HS-5 (cell line): Measurements from ENCODE around the gene CMKLR1.

ENCODE experiments used
- DNase-seq: peaks from one replicate; pipeline ENCODE4 v3.0.0-alpha.2; 2012; ENCODE audit warnings: low read depth

Gene CMKLR1

DNA sequence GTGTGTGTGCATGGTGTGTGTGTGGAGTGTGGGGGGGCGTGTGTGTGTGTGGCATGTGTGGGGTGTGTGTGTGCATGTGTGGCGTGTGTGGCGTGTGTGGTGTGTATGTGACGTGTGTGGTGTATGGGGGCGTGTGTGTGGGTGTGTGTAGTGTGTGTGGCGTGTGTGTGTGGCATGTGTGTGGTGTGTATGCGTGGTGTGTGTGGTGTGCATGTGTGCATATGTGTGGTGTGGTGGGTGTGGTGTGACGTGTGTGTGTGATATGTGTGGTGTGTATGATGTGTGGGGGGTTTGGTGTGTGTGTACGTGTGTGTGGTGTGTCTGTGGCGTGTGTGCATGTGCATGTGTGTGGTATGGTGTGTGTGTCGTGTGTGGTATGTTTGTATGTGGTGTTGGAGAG lies 24.1 kb upstream of the CMKLR1 start:
- no peak for DNase-seq

- no peak for DNase-seq
These were observed 22.5 kb upstream of the CMKLR1 start for GRCh38 chr12:108361606-108362005.

DNA sequence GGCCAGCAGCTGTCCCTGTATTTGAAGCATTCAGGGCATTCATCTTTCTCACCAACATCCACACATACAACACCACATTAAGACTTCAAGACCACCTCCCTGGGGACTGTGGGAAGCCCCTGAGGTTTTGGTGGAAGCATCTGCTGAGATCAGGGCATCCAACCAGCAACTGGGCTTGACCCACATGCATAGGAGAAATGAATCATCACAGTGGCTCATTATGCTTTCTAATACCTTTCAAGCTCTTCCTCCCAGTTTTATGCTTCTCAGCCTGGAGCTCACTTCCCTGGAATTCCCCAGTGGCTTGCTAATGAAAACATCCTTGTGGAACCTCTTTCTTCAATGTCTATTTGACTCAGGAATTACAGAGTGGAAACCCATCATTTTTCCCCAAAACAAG lies 21.4 kb upstream of the CMKLR1 start:
- peak; percentile 30 for DNase-seq

DNA sequence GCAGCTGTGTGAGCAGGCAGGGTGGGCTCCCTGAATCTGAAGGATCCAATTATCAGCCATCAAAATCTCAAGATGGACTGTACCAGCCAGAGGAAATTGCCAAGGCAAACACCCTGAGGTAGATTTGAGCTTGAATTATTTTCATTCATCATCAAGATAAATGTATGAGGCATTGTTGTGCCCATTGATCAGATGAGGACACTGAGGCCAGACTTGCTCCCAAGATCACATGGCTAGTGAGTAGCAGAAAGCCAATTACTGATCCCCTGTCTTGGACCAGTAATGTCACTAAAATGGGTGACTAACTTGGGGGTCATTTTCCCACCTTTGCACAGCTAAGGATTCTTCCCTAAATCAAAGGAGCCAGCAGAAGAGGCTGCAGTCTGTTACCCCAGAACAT lies 20.9 kb upstream of the CMKLR1 start:
- DNase-seq: no peak

DNA sequence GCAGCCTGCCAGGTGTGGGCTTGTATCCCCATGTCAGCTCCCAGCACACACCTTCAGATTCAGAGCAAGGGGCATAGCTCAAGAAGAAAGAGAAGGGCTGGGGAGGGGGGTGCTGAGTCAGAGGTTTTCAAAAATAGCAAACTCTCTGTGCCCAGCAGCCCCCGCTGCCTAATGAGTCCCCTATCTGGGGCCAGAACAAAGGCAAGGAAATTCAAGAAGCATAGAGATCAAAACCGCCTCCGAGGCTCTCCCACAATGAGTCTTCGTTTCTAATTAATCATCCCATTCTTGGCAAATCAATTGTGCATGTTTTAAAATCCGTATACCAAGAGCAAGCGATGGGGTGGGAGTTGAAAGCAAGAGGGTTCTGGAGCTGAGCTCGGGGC lies 19.5 kb upstream of the CMKLR1 start:
- no peak for DNase-seq

GRCh38 chr12:108357834-108358579 lies 18.9 kb upstream of the CMKLR1 start:
- no peak for DNase-seq

- no peak for DNase-seq
These were observed 18.0 kb upstream of the CMKLR1 start for GRCh38 chr12:108356835-108357806.

- no peak for DNase-seq
These were observed 16.0 kb upstream of the CMKLR1 start for GRCh38 chr12:108355069-108355468.

DNA sequence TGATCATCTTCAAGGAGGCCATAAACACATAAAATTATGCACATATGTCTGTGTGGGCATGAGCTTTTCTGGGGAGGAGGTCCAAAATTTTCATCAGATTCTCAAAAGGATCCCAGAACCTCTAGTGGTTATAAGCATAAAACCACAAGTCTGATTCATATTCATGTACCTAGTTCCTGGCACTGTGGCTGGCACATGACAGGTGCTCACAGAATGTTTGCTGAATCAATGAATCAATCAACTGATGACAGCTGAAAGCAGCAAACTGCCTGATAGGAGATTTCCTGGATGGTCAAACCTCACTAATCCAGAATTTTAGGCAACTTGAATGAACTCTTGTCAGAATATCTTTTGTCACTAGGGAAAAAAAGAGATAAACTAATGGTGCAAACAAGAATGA lies 13.5 kb upstream of the CMKLR1 start:
- DNase-seq: no peak

DNA sequence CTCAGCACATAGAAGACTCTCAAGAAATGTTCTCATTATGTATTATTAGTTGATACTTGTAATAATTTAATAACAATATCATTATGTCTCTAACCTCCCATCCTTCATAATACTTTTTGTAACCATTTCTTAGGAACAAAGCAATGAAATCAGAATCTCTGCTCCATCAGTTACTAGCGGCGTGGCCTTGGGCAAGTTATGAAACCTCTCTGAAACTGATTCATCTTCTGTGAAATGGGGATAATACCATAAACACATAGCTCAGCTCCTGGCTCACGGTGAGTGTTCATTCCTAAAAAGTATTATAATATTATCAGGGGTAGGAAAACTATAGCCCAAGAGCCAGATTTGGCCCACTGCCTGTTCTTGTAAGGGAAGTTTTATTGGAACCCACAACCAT lies 11.4 kb upstream of the CMKLR1 start:
- no peak for DNase-seq

DNA sequence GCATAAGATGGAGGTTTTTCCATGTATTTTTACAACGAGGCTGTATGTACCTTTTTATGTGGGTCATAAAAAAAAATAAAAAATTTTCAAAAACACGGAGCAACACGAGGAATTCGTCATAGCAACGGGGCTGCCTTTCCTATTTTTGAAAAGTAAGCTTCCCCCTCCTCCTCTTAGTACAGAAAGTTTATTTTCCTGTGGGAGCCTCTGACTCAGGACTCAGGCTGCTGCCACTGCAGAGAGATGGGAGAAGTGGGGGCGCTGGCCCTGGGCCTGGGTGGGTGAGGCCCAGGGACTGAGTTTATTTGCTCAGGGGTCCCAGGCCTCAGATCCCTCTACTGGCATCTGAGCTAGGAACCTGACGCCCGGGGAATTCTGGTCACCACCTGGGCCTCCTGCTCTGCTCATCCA lies 10.2 kb upstream of the CMKLR1 start:
- no peak for DNase-seq

GRCh38 chr12:108348842-108349241 lies 9.7 kb upstream of the CMKLR1 start:
- DNase-seq: no peak

GRCh38 chr12:108346727-108347710 lies 7.9 kb upstream of the CMKLR1 start:
- no peak for DNase-seq

DNA sequence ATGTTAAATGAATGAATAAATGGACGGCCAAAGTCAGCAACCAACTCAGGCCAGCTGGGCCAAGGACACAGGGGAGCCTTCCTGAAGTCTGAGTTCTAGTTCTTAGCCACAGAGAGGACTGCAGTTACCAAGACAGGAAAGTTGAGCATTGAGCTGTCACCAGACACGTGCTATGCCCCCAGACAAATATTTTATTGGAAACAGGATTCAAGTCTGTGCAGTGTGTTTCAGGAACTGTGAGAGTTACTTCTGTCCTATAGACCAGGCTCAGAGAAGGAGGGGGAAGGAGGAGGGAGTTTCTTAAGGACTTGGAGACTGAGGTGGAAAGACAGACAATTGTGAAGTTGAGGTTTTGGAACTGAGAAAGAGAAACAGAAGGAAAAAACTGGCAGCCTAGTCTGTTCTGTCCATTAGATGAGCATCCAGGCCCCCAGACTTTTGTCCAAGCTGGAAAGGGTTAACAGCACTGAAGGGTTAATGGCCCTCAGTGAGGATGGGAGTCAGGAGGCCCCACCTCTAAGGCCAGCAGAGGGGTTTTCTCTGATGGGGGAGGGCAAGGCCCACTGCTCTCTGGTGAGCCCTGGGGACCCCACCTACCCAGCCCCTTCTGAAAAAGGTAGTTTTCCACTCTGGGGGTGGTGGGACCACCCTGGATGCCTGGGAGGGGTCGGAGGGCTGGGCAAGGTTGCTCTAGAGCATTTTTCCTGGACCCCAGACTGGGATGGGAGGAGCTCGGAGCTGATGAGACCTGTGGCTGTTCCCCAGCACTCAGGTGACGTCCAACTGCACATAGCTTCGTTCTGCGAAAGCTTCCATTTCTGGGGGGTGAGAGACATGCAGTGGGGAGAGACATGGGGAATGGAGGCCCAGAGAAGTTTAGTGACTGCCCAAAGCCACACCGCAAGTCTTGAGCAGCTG lies 6.9 kb upstream of the CMKLR1 start:
- no peak for DNase-seq

DNA sequence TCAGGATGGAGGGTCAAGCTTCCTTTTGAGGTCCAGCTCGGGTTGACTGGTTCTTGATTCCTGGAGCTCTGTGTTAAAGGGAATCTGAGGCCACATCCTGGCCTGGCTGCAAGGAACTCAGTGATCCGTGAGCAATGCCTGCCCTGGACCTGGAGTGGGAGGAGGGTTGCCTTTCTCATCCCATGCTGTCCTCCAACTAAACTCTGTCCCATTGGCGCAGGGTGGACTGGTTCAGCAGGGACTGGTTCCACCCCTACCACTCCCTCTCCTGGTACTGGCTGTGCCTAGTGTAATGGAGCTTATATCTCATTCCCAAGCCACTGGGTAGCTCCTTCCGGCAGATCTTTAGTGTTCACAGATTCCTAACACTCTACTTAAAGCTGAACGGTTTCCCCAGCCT lies 3.9 kb upstream of the CMKLR1 start:
- DNase-seq: no peak

DNA sequence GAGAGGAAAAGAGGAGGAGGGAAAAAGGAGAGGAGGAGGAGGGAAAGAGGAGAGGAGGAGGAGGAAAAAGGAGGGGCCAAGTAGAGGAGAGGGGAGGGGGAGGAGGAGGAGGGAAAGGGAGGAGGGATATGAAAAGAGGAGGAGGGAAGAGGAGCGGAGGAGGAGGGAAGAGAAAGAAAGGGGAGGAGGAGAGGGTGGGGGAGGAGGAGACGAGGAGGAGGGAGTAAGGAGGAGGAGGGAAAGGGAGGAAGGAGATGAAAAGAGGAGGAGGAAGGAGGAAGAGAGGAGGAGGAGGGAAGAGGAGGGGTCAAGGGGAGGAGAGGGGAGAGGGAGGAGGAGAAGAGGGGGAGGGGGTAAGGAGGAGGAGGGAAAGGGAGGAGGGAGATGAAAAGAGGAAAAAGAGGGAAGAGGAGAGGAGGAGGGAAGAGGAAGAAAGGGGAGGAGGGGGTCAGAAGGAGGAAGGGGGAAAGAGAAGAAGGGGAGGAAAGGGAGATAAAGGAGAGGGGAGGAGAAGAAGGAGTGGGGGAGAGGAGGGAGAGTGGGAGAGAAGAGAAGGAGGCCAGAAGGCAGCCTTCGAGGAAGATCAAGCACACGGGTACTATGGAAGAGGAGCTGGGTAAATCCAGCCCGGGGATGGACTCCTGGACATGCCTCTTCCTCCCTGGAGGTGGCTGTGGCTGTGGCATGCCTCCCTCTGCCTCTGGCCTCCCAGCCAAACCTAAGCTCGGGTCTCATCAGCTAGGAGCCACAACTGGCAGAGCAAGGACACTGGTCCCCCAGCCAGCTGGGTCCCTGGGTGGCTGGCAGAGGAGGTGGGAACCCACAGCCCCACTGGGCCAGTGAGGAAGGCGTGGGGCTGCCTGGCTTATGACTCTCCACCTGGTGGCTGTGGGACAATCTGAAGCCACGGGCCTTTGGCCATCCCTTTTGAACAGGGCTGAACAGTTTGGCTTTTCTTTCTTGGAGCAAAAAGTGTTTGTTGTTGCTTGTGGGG lies 3.0 kb upstream of the CMKLR1 start:
- no peak for DNase-seq

- no peak for DNase-seq
These were observed 2.2 kb upstream of the CMKLR1 start for GRCh38 chr12:108341356-108341755.

DNA sequence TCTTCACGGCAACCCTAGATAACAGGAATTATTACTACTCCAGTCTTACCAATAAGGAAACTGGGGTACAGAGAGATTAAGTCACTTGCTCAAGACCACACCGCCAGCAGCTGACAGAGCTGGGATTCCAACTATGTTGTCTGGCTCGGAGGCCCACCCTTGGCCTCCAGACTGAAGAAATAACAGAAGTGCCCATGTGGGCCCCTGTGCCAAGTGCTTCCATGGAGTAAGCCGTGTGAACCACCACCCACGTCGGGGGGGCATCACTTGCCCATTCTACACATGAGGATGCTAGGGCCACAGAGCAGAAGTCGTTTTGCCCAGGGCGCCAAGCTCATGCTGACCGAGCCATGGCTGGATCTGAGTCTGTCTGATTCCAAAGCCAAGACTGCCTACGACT lies 926 bp upstream of the CMKLR1 start:
- DNase-seq: no peak
